A673 (cell line): ENCODE measurements around the gene TMIE.

Experiments
- CTCF ChIP-seq: fragments of 300-800, 200-600 bp; sonication (generic); conservative IDR thresholded peaks from 2 replicates; pipeline ENCODE4 v1.5.1; 2017; ENCODE audit warnings: low read depth, mild to moderate bottlenecking, antibody characterized with exemption, low read length, moderate library complexity, mixed read lengths
- EZH2 ChIP-seq: fragments of 200-600 bp; sonication (generic); IDR thresholded peaks from 2 replicates; pipeline ENCODE4 v1.6.1; 2017; ENCODE audit warnings: borderline replicate concordance, low read depth, mild to moderate bottlenecking, mixed read lengths, antibody characterized with exemption, low read length; ENCODE audit not compliant: poor library complexity, severe bottlenecking

GRCh38 chr3:46708401-46709156 is 7.4 kb downstream of the TMIE start:
- TF ChIP-seq CTCF (no peak), EZH2 (no peak)
